CD4-positive, alpha-beta T cell (primary cell): ENCODE measurements around the gene GLRA3. TPM values are rescaled to one million over a fixed set of nuclear protein-coding genes. Genes with fewer than 3 reads are reported as not detected.

Source experiments
- ATAC-seq: fragments of 200-7000 bp; cut with Tn5 transposase; one replicate; pipeline ENCODE4 v1.10.0; 2022; ENCODE audit warnings: mild to moderate bottlenecking; ENCODE audit not compliant: poor library complexity
- CTCF ChIA-PET: fragments of 350-600 bp; sonication (Branson Sonifier 250); formaldehyde crosslinking; loops from one replicate; lab custom pipeline; 2021; ENCODE audit warnings: antibody characterized with exemption, inconsistent platforms; lab: Charles Lee
- POLR2A ChIA-PET: fragments of 350-600 bp; sonication (Branson Sonifier 250); formaldehyde crosslinking; loops from one replicate; lab custom pipeline; 2021; ENCODE audit warnings: antibody characterized with exemption, inconsistent platforms; lab: Charles Lee
- DNase-seq, 14 experiments: peaks; one replicate each; pipeline ENCODE4 v3.0.0-alpha.2; 2013 to 2020; ENCODE audit warnings: mixed read lengths in 2 of 14
- H3K27ac ChIP-seq, 2 donors: one replicate each; pipeline versions ENCODE4 v1.5.1 to v1.7.0; 2013; ENCODE audit warnings: low read length in 2 of 2, low read depth in 1 of 2, mild to moderate bottlenecking in 1 of 2
- H3K27me3 ChIP-seq, 2 experiments: 1 replicate in 1 of 2; 2 replicates in 1 of 2; pipeline versions ENCODE4 v1.6.1 to v1.7.0; 2013; ENCODE audit warnings: low read length in 2 of 2, control low read depth in 1 of 2, mild to moderate bottlenecking in 1 of 2, moderate library complexity in 1 of 2; ENCODE audit not compliant: insufficient read depth in 2 of 2, control insufficient read depth in 1 of 2
- H3K36me3 ChIP-seq: one replicate; pipeline ENCODE4 v1.6.1; 2013; ENCODE audit warnings: low read length, control low read depth; ENCODE audit not compliant: insufficient read depth
- H3K4me1 ChIP-seq: one replicate; pipeline ENCODE4 v1.6.1; 2013; ENCODE audit warnings: low read length, control low read depth; ENCODE audit not compliant: insufficient read depth
- H3K4me3 ChIP-seq: one replicate; pipeline ENCODE4 v1.5.1; 2013; ENCODE audit warnings: mild to moderate bottlenecking, low read length, moderate library complexity
- H3K9me3 ChIP-seq, 2 experiments: 1 replicate in 1 of 2; 2 replicates in 1 of 2; pipeline versions ENCODE4 v1.6.1 to v1.7.0; 2013; ENCODE audit warnings: low read length in 2 of 2, mild to moderate bottlenecking in 2 of 2, control low read depth in 1 of 2, moderate library complexity in 1 of 2; ENCODE audit not compliant: control insufficient read depth in 1 of 2, insufficient read depth in 1 of 2
- H3K27ac Mint-ChIP-seq: one replicate; pipeline ENCODE4 v1.8.0; 2020; ENCODE audit warnings: mixed read lengths
- H3K27me3 Mint-ChIP-seq: one replicate; pipeline ENCODE4 v1.8.0; 2021; ENCODE audit warnings: mixed read lengths
- H3K36me3 Mint-ChIP-seq: one replicate; pipeline ENCODE4 v1.8.0; 2021; ENCODE audit warnings: low read depth, mixed read lengths
- H3K4me1 Mint-ChIP-seq: one replicate; pipeline ENCODE4 v1.8.0; 2021; ENCODE audit warnings: low read depth, mixed read lengths
- H3K4me3 Mint-ChIP-seq: one replicate; pipeline ENCODE4 v1.8.0; 2020; ENCODE audit warnings: mild to moderate bottlenecking, mixed read lengths
- H3K9me3 Mint-ChIP-seq: one replicate; pipeline ENCODE4 v1.8.0; 2020; ENCODE audit warnings: mixed read lengths
- CTCF ChIP-seq: fragments of 200-600 bp; IDR thresholded peaks from one replicate; pipeline ENCODE4 v1.8.0; 2022; ENCODE audit warnings: antibody characterized with exemption, mild to moderate bottlenecking
- intact Hi-C, 2 experiments: fragments of 100-400 bp; cut with DNase I in 1 of 2; cut with micrococcal nuclease in 1 of 2; formaldehyde crosslinking; loops; one replicate each; pipeline versions ENCODE4 v1.15.1 to v1.9.0; 2023 to 2025; cut with DNase I, micrococcal nuclease
- total RNA-seq, 174 experiments: library from RNA in 2 of 174; stranded (reverse) in 2 of 174; gene quantifications; one replicate each; pipeline ENCODE4 v1.2.3 and lab custom pipeline; 2021 to 2026

Gene GLRA3
- total RNA-seq, 2 experiments from 2014 or later: not detected

DNA sequence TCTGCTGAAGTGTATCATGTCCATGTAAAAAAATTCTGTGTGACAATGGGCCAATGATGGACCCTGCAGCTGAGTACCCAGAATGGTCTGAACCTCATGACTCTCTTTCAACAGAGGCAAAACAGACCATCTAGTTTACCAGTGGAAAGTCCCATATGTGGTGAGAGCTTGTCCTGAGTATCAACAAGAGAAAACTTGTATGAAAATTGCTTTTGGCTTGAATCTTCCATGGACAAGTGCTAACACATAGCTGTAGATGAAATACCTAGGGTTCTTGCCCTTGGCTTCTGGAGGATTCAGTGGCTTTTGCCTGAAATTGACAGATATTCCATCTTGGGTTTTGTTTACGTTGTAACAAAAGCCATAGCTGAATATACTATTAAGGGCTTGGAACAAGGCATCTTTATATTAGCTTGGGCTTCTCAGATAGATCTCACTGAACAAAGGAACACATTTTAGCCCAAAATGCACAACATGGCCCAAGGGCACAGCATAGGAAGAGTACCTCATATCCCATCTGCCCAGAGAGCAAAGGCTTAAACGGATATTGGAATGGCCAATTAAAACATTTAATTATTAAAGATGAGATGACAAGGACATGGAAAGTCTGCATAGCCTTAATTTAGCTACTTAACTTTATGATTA is 178.2 kb downstream of the GLRA3 start:
- no peak for TF ChIP-seq CTCF
- Histone ChIP-seq H3K36me3 (no peaks in the 10 kb centered on the region), H3K4me3 (no peak overlapping the region), H3K27me3 (no peaks in the 10 kb centered on the region), H3K4me1 (no peaks in the 10 kb centered on the region), H3K27ac (no peak overlapping the region), H3K9me3 (no peaks in the 10 kb centered on the region)
- no peak overlapping the region for H3K4me3 Mint-ChIP-seq
- H3K36me3 Mint-ChIP-seq: no peaks in the 10 kb centered on the region
- ChIA-PET POLR2A (no interaction called here), CTCF (no interaction called here)
- ATAC-seq (no peak), DNase-seq (no peak)
- no peaks in the 10 kb centered on the region for H3K9me3 Mint-ChIP-seq
- intact Hi-C loops: no loop called here
- no peaks in the 10 kb centered on the region for H3K4me1 Mint-ChIP-seq
- H3K27ac Mint-ChIP-seq: no peak overlapping the region
- H3K27me3 Mint-ChIP-seq: no peaks in the 10 kb centered on the region

DNA sequence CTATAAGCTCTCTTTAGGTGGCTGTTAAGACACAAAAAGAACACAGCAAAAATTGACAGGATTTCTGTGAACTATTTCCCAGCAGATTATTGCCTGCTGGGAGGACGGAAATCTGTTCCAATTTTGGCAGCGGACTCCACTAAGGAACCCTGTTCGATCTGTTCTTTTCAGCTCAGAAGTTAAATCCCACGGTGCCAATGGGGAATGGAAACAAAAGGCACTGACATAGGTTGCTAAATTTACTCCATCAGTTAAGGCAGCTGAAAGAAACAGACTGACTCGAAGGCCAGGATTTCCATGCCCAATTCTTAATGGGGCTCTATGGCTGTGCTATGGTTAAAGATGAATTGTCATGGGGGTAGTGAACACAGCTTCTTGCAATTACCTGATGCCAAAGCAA is 180.2 kb downstream of the GLRA3 start:
- no peaks in the 10 kb centered on the region for H3K4me1 ChIP-seq
- H3K9me3 ChIP-seq: no peaks in the 10 kb centered on the region
- H3K36me3 ChIP-seq: no peaks in the 10 kb centered on the region
- H3K27me3 ChIP-seq: no peaks in the 10 kb centered on the region
- CTCF ChIA-PET: no interaction called here
- no peak overlapping the region for H3K4me3 ChIP-seq
- intact Hi-C loops: no loop called here
- no peak overlapping the region for H3K4me3 Mint-ChIP-seq
- TF ChIP-seq CTCF: no peak
- no peaks in the 10 kb centered on the region for H3K4me1 Mint-ChIP-seq
- no peaks in the 10 kb centered on the region for H3K9me3 Mint-ChIP-seq
- no peaks in the 10 kb centered on the region for H3K27me3 Mint-ChIP-seq
- no peaks in the 10 kb centered on the region for H3K36me3 Mint-ChIP-seq
- no peak overlapping the region for H3K27ac ChIP-seq
- ATAC-seq (no peak), DNase-seq (no peak)
- POLR2A ChIA-PET: no interaction called here
- H3K27ac Mint-ChIP-seq: no peak overlapping the region

DNA sequence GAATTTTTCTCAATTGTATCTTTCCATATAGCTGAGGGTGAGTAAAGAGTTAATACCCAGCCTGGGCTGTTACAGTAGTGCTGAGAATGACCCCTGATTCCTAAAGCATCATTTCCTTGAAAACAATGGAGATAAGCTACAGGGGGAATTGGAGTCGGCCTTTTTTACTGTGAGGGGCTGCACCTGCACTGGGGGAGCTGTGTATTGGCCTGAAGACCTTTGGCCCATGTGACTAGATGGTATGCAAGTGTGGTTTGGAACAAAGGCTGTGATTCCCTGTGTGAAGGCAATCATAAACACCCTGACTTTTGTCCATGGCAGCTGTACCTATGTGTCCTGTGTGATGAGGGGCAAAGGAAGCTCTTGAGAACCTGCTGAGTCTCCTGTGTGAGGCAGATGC is 182.7 kb downstream of the GLRA3 start:
- H3K4me3 ChIP-seq: no peak overlapping the region
- H3K9me3 ChIP-seq: no peaks in the 10 kb centered on the region
- no peak for DNase-seq
- no peak overlapping the region for H3K4me3 Mint-ChIP-seq
- H3K27me3 ChIP-seq: no peaks in the 10 kb centered on the region
- H3K36me3 ChIP-seq: no peaks in the 10 kb centered on the region
- no peak for TF ChIP-seq CTCF
- H3K27ac Mint-ChIP-seq: no peak overlapping the region
- intact Hi-C loops: no loop called here
- no peaks in the 10 kb centered on the region for H3K27me3 Mint-ChIP-seq
- H3K4me1 Mint-ChIP-seq: no peaks in the 10 kb centered on the region
- no peak overlapping the region for H3K27ac ChIP-seq
- CTCF ChIA-PET: no interaction called here
- no peaks in the 10 kb centered on the region for H3K36me3 Mint-ChIP-seq
- no peaks in the 10 kb centered on the region for H3K4me1 ChIP-seq
- H3K9me3 Mint-ChIP-seq: no peaks in the 10 kb centered on the region
- ATAC-seq: no peak
- POLR2A ChIA-PET: no interaction called here
